HepG2 (cell line): ENCODE results near the gene OR2C1. TPM values are rescaled to one million over a fixed set of nuclear protein-coding genes. Genes with fewer than 3 reads are reported as not detected.
A peak's percentile ranks its signal among the peaks of the same experiment; 100 is the strongest.

Experiments used
- ADNP ChIP-seq: sonication (generic); formaldehyde crosslinking; IDR thresholded peaks from 2 replicates; pipeline ENCODE4 v1.4.0; 2020; ENCODE audit warnings: missing genetic modification reagents
- CREB1 ChIP-seq, 2 experiments: fragments of 450-650 bp in 1 of 2; IDR thresholded peaks; 2 replicates each; pipeline ENCODE4 v1.6.1; 2016 to 2017; ENCODE audit warnings: control low read depth in 1 of 2, mild to moderate bottlenecking in 1 of 2, missing compliant biosample characterization in 1 of 2, missing genetic modification characterization in 1 of 2
- FOXP1 ChIP-seq, 2 experiments: fragments of 450-650 bp in 1 of 2; IDR thresholded peaks; 2 replicates each; pipeline ENCODE4 v1.6.1; 2017 to 2018; ENCODE audit warnings: antibody characterized with exemption in 1 of 2
- HNF4A ChIP-seq: sonication (generic); formaldehyde crosslinking; IDR thresholded peaks from 2 replicates; pipeline ENCODE4 v1.4.0; 2020; ENCODE audit warnings: missing genetic modification reagents
- SP2 ChIP-seq: sonication (generic); formaldehyde crosslinking; IDR thresholded peaks from 2 replicates; pipeline ENCODE4 v1.5.1; 2020; ENCODE audit warnings: mild to moderate bottlenecking, missing genetic modification reagents
- TEAD2 ChIP-seq: sonication (generic); formaldehyde crosslinking; IDR thresholded peaks from 2 replicates; pipeline ENCODE4 v1.9.0; 2021; ENCODE audit warnings: missing genetic modification reagents
- ZNF451 ChIP-seq: sonication (generic); formaldehyde crosslinking; IDR thresholded peaks from 2 replicates; pipeline ENCODE4 v1.5.0; 2020; ENCODE audit warnings: mild to moderate bottlenecking, missing genetic modification reagents
- ZNF546 ChIP-seq: sonication (generic); formaldehyde crosslinking; conservative IDR thresholded peaks from 2 replicates; pipeline ENCODE4 v1.8.1; 2023; ENCODE audit warnings: mild to moderate bottlenecking, missing genetic modification reagents
- polyA plus RNA-seq, 8 experiments: library from polyadenylated mRNA; depleted of rRNA in 3 of 8; stranded (reverse) in 7 of 8; unstranded in 1 of 8; fragments of >200 nt; fragmentation: Illumina TruSeq in 4 of 8; extraction: Trizol in 4 of 8; gene quantifications; 2 replicates each; pipeline versions ENCODE4 v1.2.1 to v1.2.3, GENCODE V29; 2011 to 2016; ENCODE audit warnings: low read depth in 4 of 8, missing spikeins in 1 of 8, mixed read lengths in 1 of 8; ENCODE audit not compliant: insufficient read depth in 1 of 8
- total RNA-seq, 5 experiments: library from RNA; depleted of rRNA; stranded (reverse); fragments of >200 nt; fragmentation: Illumina TruSeq; extraction: Trizol; gene quantifications; 2 replicates each; pipeline ENCODE4 v1.2.3, GENCODE V29; 2016; ENCODE audit warnings: low read depth in 1 of 5
- TF ChIP-seq, protein P1 (sequence below): sonication (generic); formaldehyde crosslinking; IDR thresholded peaks from 2 replicates; pipeline ENCODE4 v1.4.0; 2020; ENCODE audit warnings: mild to moderate bottlenecking, missing genetic modification reagents
- TF ChIP-seq, protein P2 (sequence below): IDR thresholded peaks from 2 replicates; pipeline ENCODE4 v1.4.0; 2020; ENCODE audit warnings: mild to moderate bottlenecking, missing genetic modification reagents
- TF ChIP-seq, protein P3 (sequence below): sonication (generic); formaldehyde crosslinking; IDR thresholded peaks from 2 replicates; pipeline ENCODE4 v1.5.1; 2020; ENCODE audit warnings: missing genetic modification reagents, mild to moderate bottlenecking, borderline replicate concordance
- TF ChIP-seq, protein P4 (sequence below): sonication (generic); formaldehyde crosslinking; IDR thresholded peaks from 2 replicates; pipeline ENCODE4 v1.9.0; 2022; ENCODE audit warnings: missing genetic modification reagents, mild to moderate bottlenecking, borderline replicate concordance
- TF ChIP-seq, protein P5 (sequence below): sonication (generic); formaldehyde crosslinking; IDR thresholded peaks from 2 replicates; pipeline ENCODE4 v1.4.0; 2020; ENCODE audit warnings: mild to moderate bottlenecking, low read depth, missing genetic modification reagents
- TF ChIP-seq, protein P6 (sequence below): sonication (generic); formaldehyde crosslinking; IDR thresholded peaks from 2 replicates; pipeline ENCODE4 v1.5.0; 2020; ENCODE audit warnings: mild to moderate bottlenecking, missing genetic modification reagents, moderate library complexity

The OR2C1 gene
- total and polyA plus RNA-seq, 2 of the 13 experiments (the other 11 are each of a cell fraction or from before 2014, with no cell fraction given): not detected

DNA sequence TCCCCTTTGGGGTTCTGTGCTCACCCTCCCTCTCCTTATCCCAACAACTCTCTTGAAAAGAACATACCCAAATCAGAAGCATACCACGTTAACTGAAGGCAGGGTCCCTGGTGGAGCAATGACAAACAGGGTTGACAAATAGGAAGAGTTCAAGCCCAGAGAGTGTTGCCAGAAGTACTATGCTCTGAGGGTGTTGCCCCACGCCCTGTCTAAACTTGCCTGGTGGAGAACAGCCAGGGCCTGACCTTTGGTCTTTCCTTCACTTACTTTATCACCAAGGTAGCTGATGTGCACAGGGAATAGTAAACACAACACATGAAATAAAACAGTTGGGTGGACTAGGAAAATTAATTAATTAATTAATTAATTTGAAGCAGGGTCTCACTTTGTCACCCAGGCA lies 27.0 kb upstream of the OR2C1 start (continued):
- TF ChIP-seq, protein P1, sequence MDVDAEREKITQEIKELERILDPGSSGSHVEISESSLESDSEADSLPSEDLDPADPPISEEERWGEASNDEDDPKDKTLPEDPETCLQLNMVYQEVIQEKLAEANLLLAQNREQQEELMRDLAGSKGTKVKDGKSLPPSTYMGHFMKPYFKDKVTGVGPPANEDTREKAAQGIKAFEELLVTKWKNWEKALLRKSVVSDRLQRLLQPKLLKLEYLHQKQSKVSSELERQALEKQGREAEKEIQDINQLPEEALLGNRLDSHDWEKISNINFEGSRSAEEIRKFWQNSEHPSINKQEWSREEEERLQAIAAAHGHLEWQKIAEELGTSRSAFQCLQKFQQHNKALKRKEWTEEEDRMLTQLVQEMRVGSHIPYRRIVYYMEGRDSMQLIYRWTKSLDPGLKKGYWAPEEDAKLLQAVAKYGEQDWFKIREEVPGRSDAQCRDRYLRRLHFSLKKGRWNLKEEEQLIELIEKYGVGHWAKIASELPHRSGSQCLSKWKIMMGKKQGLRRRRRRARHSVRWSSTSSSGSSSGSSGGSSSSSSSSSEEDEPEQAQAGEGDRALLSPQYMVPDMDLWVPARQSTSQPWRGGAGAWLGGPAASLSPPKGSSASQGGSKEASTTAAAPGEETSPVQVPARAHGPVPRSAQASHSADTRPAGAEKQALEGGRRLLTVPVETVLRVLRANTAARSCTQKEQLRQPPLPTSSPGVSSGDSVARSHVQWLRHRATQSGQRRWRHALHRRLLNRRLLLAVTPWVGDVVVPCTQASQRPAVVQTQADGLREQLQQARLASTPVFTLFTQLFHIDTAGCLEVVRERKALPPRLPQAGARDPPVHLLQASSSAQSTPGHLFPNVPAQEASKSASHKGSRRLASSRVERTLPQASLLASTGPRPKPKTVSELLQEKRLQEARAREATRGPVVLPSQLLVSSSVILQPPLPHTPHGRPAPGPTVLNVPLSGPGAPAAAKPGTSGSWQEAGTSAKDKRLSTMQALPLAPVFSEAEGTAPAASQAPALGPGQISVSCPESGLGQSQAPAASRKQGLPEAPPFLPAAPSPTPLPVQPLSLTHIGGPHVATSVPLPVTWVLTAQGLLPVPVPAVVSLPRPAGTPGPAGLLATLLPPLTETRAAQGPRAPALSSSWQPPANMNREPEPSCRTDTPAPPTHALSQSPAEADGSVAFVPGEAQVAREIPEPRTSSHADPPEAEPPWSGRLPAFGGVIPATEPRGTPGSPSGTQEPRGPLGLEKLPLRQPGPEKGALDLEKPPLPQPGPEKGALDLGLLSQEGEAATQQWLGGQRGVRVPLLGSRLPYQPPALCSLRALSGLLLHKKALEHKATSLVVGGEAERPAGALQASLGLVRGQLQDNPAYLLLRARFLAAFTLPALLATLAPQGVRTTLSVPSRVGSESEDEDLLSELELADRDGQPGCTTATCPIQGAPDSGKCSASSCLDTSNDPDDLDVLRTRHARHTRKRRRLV (CRISPR knock-in tag): no peak
- TF ChIP-seq, protein P2, sequence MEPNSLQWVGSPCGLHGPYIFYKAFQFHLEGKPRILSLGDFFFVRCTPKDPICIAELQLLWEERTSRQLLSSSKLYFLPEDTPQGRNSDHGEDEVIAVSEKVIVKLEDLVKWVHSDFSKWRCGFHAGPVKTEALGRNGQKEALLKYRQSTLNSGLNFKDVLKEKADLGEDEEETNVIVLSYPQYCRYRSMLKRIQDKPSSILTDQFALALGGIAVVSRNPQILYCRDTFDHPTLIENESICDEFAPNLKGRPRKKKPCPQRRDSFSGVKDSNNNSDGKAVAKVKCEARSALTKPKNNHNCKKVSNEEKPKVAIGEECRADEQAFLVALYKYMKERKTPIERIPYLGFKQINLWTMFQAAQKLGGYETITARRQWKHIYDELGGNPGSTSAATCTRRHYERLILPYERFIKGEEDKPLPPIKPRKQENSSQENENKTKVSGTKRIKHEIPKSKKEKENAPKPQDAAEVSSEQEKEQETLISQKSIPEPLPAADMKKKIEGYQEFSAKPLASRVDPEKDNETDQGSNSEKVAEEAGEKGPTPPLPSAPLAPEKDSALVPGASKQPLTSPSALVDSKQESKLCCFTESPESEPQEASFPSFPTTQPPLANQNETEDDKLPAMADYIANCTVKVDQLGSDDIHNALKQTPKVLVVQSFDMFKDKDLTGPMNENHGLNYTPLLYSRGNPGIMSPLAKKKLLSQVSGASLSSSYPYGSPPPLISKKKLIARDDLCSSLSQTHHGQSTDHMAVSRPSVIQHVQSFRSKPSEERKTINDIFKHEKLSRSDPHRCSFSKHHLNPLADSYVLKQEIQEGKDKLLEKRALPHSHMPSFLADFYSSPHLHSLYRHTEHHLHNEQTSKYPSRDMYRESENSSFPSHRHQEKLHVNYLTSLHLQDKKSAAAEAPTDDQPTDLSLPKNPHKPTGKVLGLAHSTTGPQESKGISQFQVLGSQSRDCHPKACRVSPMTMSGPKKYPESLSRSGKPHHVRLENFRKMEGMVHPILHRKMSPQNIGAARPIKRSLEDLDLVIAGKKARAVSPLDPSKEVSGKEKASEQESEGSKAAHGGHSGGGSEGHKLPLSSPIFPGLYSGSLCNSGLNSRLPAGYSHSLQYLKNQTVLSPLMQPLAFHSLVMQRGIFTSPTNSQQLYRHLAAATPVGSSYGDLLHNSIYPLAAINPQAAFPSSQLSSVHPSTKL (CRISPR knock-in tag): peak; percentile 55; the same call in 1 of the 2 replicates
- TF ChIP-seq, protein P3, sequence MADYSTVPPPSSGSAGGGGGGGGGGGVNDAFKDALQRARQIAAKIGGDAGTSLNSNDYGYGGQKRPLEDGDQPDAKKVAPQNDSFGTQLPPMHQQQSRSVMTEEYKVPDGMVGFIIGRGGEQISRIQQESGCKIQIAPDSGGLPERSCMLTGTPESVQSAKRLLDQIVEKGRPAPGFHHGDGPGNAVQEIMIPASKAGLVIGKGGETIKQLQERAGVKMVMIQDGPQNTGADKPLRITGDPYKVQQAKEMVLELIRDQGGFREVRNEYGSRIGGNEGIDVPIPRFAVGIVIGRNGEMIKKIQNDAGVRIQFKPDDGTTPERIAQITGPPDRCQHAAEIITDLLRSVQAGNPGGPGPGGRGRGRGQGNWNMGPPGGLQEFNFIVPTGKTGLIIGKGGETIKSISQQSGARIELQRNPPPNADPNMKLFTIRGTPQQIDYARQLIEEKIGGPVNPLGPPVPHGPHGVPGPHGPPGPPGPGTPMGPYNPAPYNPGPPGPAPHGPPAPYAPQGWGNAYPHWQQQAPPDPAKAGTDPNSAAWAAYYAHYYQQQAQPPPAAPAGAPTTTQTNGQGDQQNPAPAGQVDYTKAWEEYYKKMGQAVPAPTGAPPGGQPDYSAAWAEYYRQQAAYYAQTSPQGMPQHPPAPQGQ (CRISPR knock-in tag): no peak
- TF ChIP-seq ZNF546 (no peak), ZNF451 (no peak), SP2 (CRISPR knock-in tag) (no peak), FOXP1 (IDR thresholded peaks at IDR 0.05) (no peak), FOXP1 (CRISPR knock-in tag; IDR thresholded peaks at IDR 0.05) (peak; percentile 60), HNF4A (CRISPR knock-in tag) (peak; percentile 80), TEAD2 (CRISPR knock-in tag) (no peak), ADNP (no peak), CREB1 (IDR thresholded peaks at IDR 0.05) (no peak), CREB1 (CRISPR knock-in tag; IDR thresholded peaks at IDR 0.05) (peak; percentile 23; the same call in 1 of the 2 replicates)
- TF ChIP-seq, protein P4, sequence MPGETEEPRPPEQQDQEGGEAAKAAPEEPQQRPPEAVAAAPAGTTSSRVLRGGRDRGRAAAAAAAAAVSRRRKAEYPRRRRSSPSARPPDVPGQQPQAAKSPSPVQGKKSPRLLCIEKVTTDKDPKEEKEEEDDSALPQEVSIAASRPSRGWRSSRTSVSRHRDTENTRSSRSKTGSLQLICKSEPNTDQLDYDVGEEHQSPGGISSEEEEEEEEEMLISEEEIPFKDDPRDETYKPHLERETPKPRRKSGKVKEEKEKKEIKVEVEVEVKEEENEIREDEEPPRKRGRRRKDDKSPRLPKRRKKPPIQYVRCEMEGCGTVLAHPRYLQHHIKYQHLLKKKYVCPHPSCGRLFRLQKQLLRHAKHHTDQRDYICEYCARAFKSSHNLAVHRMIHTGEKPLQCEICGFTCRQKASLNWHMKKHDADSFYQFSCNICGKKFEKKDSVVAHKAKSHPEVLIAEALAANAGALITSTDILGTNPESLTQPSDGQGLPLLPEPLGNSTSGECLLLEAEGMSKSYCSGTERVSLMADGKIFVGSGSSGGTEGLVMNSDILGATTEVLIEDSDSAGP (CRISPR knock-in tag): no peak
- TF ChIP-seq, protein P5, sequence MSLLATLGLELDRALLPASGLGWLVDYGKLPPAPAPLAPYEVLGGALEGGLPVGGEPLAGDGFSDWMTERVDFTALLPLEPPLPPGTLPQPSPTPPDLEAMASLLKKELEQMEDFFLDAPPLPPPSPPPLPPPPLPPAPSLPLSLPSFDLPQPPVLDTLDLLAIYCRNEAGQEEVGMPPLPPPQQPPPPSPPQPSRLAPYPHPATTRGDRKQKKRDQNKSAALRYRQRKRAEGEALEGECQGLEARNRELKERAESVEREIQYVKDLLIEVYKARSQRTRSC (CRISPR knock-in tag): no peak
- TF ChIP-seq, protein P6, sequence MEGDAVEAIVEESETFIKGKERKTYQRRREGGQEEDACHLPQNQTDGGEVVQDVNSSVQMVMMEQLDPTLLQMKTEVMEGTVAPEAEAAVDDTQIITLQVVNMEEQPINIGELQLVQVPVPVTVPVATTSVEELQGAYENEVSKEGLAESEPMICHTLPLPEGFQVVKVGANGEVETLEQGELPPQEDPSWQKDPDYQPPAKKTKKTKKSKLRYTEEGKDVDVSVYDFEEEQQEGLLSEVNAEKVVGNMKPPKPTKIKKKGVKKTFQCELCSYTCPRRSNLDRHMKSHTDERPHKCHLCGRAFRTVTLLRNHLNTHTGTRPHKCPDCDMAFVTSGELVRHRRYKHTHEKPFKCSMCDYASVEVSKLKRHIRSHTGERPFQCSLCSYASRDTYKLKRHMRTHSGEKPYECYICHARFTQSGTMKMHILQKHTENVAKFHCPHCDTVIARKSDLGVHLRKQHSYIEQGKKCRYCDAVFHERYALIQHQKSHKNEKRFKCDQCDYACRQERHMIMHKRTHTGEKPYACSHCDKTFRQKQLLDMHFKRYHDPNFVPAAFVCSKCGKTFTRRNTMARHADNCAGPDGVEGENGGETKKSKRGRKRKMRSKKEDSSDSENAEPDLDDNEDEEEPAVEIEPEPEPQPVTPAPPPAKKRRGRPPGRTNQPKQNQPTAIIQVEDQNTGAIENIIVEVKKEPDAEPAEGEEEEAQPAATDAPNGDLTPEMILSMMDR (CRISPR knock-in tag): 0 out of 2 replicates have a peak, but pooled peaks have one; percentile 3
